GM23338 (cell line): Measurements from ENCODE around the gene ARHGEF28. TPM values are rescaled to one million over a fixed set of nuclear protein-coding genes. Genes with fewer than 3 reads are reported as not detected.
A peak's percentile ranks its signal among the peaks of the same experiment; 100 is the strongest.

Experiments
- ATAC-seq: fragments of 200-7000 bp; cut with Tn5 transposase; 3 replicates; pipeline ENCODE4 v1.9.1; 2020
- DNase-seq: peaks from one replicate; pipeline ENCODE4 v3.0.0-alpha.2; 2015; ENCODE audit warnings: low spot score
- H2AFZ ChIP-seq: fragments of 200-600 bp; sonication (generic); 2 replicates; pipeline ENCODE4 v1.8.0; 2016; ENCODE audit warnings: antibody characterized with exemption, mild to moderate bottlenecking, moderate library complexity
- H3F3A ChIP-seq: fragments of 200-600 bp; sonication (generic); replicated peaks from 2 replicates; pipeline ENCODE4 v1.8.0; 2017; ENCODE audit warnings: antibody characterized with exemption, mixed run types, low read depth
- H3K27ac ChIP-seq: fragments of 200-600 bp; sonication (generic); 2 replicates; pipeline ENCODE4 v1.6.1; 2016; ENCODE audit warnings: low read depth
- H3K27me3 ChIP-seq: fragments of 200-600 bp; sonication (generic); 2 replicates; pipeline ENCODE4 v1.8.0; 2016; ENCODE audit warnings: mild to moderate bottlenecking, mixed run types, moderate library complexity; ENCODE audit not compliant: insufficient read depth
- H3K36me3 ChIP-seq: fragments of 200-600 bp; sonication (generic); 2 replicates; pipeline ENCODE4 v1.8.0; 2016; ENCODE audit warnings: mild to moderate bottlenecking; ENCODE audit not compliant: insufficient read depth
- H3K4me1 ChIP-seq: fragments of 200-600 bp; sonication (generic); 2 replicates; pipeline ENCODE4 v1.8.0; 2016; ENCODE audit warnings: mild to moderate bottlenecking, moderate library complexity; ENCODE audit not compliant: insufficient read depth
- H3K4me2 ChIP-seq: fragments of 200-600 bp; sonication (generic); 2 replicates; pipeline ENCODE4 v1.7.1; 2017; ENCODE audit warnings: mixed run types
- H3K4me3 ChIP-seq: fragments of 200-600 bp; sonication (generic); 2 replicates; pipeline ENCODE4 v1.6.1; 2016; ENCODE audit warnings: mixed run types
- H3K79me2 ChIP-seq: fragments of 200-600 bp; sonication (generic); replicated peaks from 2 replicates; pipeline ENCODE4 v1.8.0; 2017; ENCODE audit warnings: mild to moderate bottlenecking; ENCODE audit not compliant: insufficient read depth
- H3K9me2 ChIP-seq: fragments of 200-600 bp; sonication (generic); 2 replicates; pipeline ENCODE4 v1.8.0; 2017; ENCODE audit not compliant: insufficient read depth
- H4K20me1 ChIP-seq: fragments of 200-600 bp; sonication (generic); replicated peaks from 2 replicates; pipeline ENCODE4 v1.8.0; 2017; ENCODE audit warnings: mild to moderate bottlenecking; ENCODE audit not compliant: insufficient read depth
- H3K27ac Mint-ChIP-seq: 2 replicates; pipeline ENCODE4 v1.8.0; 2020; ENCODE audit warnings: inconsistent platforms, mild to moderate bottlenecking, moderate library complexity, mixed read lengths
- H3K27me3 Mint-ChIP-seq: 3 replicates; pipeline ENCODE4 v1.8.0; 2022; ENCODE audit warnings: low read depth, mild to moderate bottlenecking, moderate library complexity, mixed read lengths, inconsistent platforms; ENCODE audit not compliant: insufficient read depth, poor library complexity
- H3K36me3 Mint-ChIP-seq: 3 replicates; pipeline ENCODE4 v1.8.0; 2021; ENCODE audit warnings: low read depth, mild to moderate bottlenecking, inconsistent platforms, moderate library complexity, mixed read lengths
- H3K4me1 Mint-ChIP-seq: 3 replicates; pipeline ENCODE4 v1.8.0; 2020; ENCODE audit warnings: mild to moderate bottlenecking, inconsistent platforms, mixed read lengths
- H3K4me3 Mint-ChIP-seq: 3 replicates; pipeline ENCODE4 v1.8.0; 2021; ENCODE audit warnings: moderate library complexity, mild to moderate bottlenecking, inconsistent platforms, mixed read lengths
- H3K9me3 Mint-ChIP-seq: 3 replicates; pipeline ENCODE4 v1.8.0; 2020; ENCODE audit warnings: moderate library complexity, mild to moderate bottlenecking, inconsistent platforms, mixed read lengths
- CREB1 ChIP-seq: fragments of 250-450 bp; sonication (Bioruptor Pico); IDR thresholded peaks from 2 replicates; pipeline ENCODE4 v1.5.0; 2020; ENCODE audit warnings: low read depth, mild to moderate bottlenecking, moderate library complexity
- CTCF ChIP-seq, 2 experiments: fragments of 200-600 bp in 1 of 2; sonication (generic) in 1 of 2; conservative IDR thresholded peaks; 2 replicates each; pipeline versions ENCODE4 v1.5.1 to v1.6.1; 2016 to 2017; ENCODE audit warnings: antibody characterized with exemption in 2 of 2, low read depth in 2 of 2, mild to moderate bottlenecking in 2 of 2, moderate library complexity in 1 of 2
- EZH2 ChIP-seq: fragments of 200-600 bp; sonication (generic); IDR thresholded peaks from one replicate; pipeline ENCODE4 v1.8.0; 2017; ENCODE audit warnings: antibody characterized with exemption, mild to moderate bottlenecking, low read depth; ENCODE audit not compliant: unreplicated experiment
- EZH2phosphoT487 ChIP-seq: fragments of 200-600 bp; sonication (generic); IDR thresholded peaks from one replicate; pipeline ENCODE4 v1.8.1; 2018; ENCODE audit warnings: antibody characterized with exemption; ENCODE audit not compliant: unreplicated experiment
- JUNB ChIP-seq: IDR thresholded peaks from one replicate; pipeline ENCODE4 v1.6.1; 2016; ENCODE audit warnings: antibody characterized with exemption; ENCODE audit not compliant: unreplicated experiment
- NANOG ChIP-seq: IDR thresholded peaks from 2 replicates; pipeline ENCODE4 v1.6.1; 2016; ENCODE audit warnings: antibody characterized with exemption, borderline replicate concordance
- POLR2AphosphoS5 ChIP-seq: IDR thresholded peaks from 2 replicates; pipeline ENCODE4 v1.6.1; 2016; ENCODE audit warnings: antibody characterized with exemption, low read depth
- STAT1 ChIP-seq: IDR thresholded peaks from one replicate; pipeline ENCODE4 v1.6.1; 2016; ENCODE audit warnings: antibody characterized with exemption; ENCODE audit not compliant: unreplicated experiment
- ZNF114 ChIP-seq: fragments of 250-450 bp; sonication (Bioruptor Pico); IDR thresholded peaks from 2 replicates; pipeline ENCODE4 v1.5.0; 2020; ENCODE audit warnings: mild to moderate bottlenecking, moderate library complexity
- ZNF331 ChIP-seq: fragments of 250-450 bp; sonication (Bioruptor Pico); IDR thresholded peaks from 2 replicates; pipeline ENCODE4 v1.5.0; 2020; ENCODE audit warnings: low read depth, mild to moderate bottlenecking, moderate library complexity
- polyA plus RNA-seq: library from polyadenylated mRNA; unstranded; fragments of >200 nt; fragmentation: Nextera tagmentation; extraction: Ambion mirVana; gene quantifications from 2 replicates; pipeline ENCODE4 v1.2.1, GENCODE V29; 2016
- total RNA-seq: library from RNA; depleted of rRNA; stranded (reverse); fragments of >200 nt; shearing (Covaris generic); gene quantifications from 2 replicates; pipeline ENCODE4 v1.2.3, GENCODE V29; 2014
- TF ChIP-seq, protein P1 (sequence below): IDR thresholded peaks from one replicate; pipeline ENCODE4 v1.6.1; 2018; ENCODE audit warnings: antibody characterized with exemption; ENCODE audit not compliant: unreplicated experiment
- TF ChIP-seq, protein P2 (sequence below): fragments of 250-450 bp; sonication (Bioruptor Pico); IDR thresholded peaks from 2 replicates; pipeline ENCODE4 v1.5.0; 2020; ENCODE audit warnings: mild to moderate bottlenecking, moderate library complexity
- TF ChIP-seq, protein P3 (sequence below): IDR thresholded peaks from 2 replicates; pipeline ENCODE4 v1.6.1; 2016; ENCODE audit warnings: antibody characterized with exemption

Gene ARHGEF28
- total and polyA plus RNA-seq, 2 experiments from 2014 or later = 0.39 to 1.0 TPM

GRCh38 chr5:73624888-73625287 lies 1.1 kb upstream of the ARHGEF28 start:
- Histone ChIP-seq H2AFZ (no peak overlapping the region), H3K9me2 (no peaks in the 10 kb centered on the region), H3K79me2 (no peaks in the 10 kb centered on the region), H3K4me2 (peak overlapping the region; percentile 93), H3K4me1 (peaks cover 30% of the 10 kb centered on the region), H3F3A (peaks cover 7% of the 10 kb centered on the region; the same call in 1 of the 2 replicates), H3K36me3 (no peaks in the 10 kb centered on the region), H3K27me3 (peaks cover 40% of the 10 kb centered on the region), H4K20me1 (no peaks in the 10 kb centered on the region), H3K4me3 (0 out of 2 replicates have a peak overlapping the region, but pooled peaks have one; percentile 75), H3K27ac (no peak overlapping the region)
- H3K27ac Mint-ChIP-seq = no peak overlapping the region
- peaks cover 19% of the 10 kb centered on the region for H3K4me1 Mint-ChIP-seq
- peak; percentile 52 for ATAC-seq
- H3K9me3 Mint-ChIP-seq = no peaks in the 10 kb centered on the region
- DNase-seq = peak; percentile 63
- TF ChIP-seq POLR2AphosphoS5 = no peak
- no peak for TF ChIP-seq STAT1
- TF ChIP-seq JUNB = no peak
- no peak for TF ChIP-seq CREB1 (CRISPR knock-in tag)
- TF ChIP-seq CTCF (conservative IDR thresholded peaks at IDR 0.05; ENCODE audit: low read depth in 2 of 2) = no peak
- no peak for TF ChIP-seq NANOG
- no peak for TF ChIP-seq ZNF331 (CRISPR knock-in tag)
- TF ChIP-seq EZH2 = no peak
- TF ChIP-seq, protein P1, sequence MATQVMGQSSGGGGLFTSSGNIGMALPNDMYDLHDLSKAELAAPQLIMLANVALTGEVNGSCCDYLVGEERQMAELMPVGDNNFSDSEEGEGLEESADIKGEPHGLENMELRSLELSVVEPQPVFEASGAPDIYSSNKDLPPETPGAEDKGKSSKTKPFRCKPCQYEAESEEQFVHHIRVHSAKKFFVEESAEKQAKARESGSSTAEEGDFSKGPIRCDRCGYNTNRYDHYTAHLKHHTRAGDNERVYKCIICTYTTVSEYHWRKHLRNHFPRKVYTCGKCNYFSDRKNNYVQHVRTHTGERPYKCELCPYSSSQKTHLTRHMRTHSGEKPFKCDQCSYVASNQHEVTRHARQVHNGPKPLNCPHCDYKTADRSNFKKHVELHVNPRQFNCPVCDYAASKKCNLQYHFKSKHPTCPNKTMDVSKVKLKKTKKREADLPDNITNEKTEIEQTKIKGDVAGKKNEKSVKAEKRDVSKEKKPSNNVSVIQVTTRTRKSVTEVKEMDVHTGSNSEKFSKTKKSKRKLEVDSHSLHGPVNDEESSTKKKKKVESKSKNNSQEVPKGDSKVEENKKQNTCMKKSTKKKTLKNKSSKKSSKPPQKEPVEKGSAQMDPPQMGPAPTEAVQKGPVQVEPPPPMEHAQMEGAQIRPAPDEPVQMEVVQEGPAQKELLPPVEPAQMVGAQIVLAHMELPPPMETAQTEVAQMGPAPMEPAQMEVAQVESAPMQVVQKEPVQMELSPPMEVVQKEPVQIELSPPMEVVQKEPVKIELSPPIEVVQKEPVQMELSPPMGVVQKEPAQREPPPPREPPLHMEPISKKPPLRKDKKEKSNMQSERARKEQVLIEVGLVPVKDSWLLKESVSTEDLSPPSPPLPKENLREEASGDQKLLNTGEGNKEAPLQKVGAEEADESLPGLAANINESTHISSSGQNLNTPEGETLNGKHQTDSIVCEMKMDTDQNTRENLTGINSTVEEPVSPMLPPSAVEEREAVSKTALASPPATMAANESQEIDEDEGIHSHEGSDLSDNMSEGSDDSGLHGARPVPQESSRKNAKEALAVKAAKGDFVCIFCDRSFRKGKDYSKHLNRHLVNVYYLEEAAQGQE = no peak
- TF ChIP-seq, protein P2, sequence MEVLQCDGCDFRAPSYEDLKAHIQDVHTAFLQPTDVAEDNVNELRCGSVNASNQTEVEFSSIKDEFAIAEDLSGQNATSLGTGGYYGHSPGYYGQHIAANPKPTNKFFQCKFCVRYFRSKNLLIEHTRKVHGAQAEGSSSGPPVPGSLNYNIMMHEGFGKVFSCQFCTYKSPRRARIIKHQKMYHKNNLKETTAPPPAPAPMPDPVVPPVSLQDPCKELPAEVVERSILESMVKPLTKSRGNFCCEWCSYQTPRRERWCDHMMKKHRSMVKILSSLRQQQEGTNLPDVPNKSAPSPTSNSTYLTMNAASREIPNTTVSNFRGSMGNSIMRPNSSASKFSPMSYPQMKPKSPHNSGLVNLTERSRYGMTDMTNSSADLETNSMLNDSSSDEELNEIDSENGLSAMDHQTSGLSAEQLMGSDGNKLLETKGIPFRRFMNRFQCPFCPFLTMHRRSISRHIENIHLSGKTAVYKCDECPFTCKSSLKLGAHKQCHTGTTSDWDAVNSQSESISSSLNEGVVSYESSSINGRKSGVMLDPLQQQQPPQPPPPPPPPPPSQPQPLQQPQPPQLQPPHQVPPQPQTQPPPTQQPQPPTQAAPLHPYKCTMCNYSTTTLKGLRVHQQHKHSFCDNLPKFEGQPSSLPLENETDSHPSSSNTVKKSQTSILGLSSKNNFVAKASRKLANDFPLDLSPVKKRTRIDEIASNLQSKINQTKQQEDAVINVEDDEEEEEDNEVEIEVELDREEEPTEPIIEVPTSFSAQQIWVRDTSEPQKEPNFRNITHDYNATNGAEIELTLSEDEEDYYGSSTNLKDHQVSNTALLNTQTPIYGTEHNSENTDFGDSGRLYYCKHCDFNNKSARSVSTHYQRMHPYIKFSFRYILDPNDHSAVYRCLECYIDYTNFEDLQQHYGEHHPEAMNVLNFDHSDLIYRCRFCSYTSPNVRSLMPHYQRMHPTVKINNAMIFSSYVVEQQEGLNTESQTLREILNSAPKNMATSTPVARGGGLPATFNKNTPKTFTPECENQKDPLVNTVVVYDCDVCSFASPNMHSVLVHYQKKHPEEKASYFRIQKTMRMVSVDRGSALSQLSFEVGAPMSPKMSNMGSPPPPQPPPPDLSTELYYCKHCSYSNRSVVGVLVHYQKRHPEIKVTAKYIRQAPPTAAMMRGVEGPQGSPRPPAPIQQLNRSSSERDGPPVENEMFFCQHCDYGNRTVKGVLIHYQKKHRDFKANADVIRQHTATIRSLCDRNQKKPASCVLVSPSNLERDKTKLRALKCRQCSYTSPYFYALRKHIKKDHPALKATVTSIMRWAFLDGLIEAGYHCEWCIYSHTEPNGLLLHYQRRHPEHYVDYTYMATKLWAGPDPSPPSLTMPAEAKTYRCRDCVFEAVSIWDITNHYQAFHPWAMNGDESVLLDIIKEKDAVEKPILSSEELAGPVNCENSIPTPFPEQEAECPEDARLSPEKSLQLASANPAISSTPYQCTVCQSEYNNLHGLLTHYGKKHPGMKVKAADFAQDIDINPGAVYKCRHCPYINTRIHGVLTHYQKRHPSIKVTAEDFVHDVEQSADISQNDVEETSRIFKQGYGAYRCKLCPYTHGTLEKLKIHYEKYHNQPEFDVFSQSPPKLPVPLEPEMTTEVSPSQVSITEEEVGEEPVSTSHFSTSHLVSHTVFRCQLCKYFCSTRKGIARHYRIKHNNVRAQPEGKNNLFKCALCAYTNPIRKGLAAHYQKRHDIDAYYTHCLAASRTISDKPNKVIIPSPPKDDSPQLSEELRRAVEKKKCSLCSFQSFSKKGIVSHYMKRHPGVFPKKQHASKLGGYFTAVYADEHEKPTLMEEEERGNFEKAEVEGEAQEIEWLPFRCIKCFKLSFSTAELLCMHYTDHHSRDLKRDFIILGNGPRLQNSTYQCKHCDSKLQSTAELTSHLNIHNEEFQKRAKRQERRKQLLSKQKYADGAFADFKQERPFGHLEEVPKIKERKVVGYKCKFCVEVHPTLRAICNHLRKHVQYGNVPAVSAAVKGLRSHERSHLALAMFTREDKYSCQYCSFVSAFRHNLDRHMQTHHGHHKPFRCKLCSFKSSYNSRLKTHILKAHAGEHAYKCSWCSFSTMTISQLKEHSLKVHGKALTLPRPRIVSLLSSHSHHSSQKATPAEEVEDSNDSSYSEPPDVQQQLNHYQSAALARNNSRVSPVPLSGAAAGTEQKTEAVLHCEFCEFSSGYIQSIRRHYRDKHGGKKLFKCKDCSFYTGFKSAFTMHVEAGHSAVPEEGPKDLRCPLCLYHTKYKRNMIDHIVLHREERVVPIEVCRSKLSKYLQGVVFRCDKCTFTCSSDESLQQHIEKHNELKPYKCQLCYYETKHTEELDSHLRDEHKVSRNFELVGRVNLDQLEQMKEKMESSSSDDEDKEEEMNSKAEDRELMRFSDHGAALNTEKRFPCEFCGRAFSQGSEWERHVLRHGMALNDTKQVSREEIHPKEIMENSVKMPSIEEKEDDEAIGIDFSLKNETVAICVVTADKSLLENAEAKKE (CRISPR knock-in tag) = no peak
- TF ChIP-seq EZH2phosphoT487 = no peak
- TF ChIP-seq ZNF114 (CRISPR knock-in tag) = no peak
- TF ChIP-seq, protein P3, sequence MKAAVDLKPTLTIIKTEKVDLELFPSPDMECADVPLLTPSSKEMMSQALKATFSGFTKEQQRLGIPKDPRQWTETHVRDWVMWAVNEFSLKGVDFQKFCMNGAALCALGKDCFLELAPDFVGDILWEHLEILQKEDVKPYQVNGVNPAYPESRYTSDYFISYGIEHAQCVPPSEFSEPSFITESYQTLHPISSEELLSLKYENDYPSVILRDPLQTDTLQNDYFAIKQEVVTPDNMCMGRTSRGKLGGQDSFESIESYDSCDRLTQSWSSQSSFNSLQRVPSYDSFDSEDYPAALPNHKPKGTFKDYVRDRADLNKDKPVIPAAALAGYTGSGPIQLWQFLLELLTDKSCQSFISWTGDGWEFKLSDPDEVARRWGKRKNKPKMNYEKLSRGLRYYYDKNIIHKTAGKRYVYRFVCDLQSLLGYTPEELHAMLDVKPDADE = no peak
- no peaks in the 10 kb centered on the region for H3K36me3 Mint-ChIP-seq
- peak overlapping the region; percentile 51; the same call in 2 of the 3 replicates for H3K4me3 Mint-ChIP-seq
- peaks cover 15% of the 10 kb centered on the region for H3K27me3 Mint-ChIP-seq
